ENCODE data around the gene EML1. TPM values are rescaled to one million over a fixed set of nuclear protein-coding genes. Genes with fewer than 3 reads are reported as not detected.
A peak's percentile ranks its signal among the peaks of the same experiment; 100 is the strongest.

Gene EML1
- total and polyA plus RNA-seq, 2 donors from 2014 or later, result 7.9 to 35.9 TPM

DNA sequence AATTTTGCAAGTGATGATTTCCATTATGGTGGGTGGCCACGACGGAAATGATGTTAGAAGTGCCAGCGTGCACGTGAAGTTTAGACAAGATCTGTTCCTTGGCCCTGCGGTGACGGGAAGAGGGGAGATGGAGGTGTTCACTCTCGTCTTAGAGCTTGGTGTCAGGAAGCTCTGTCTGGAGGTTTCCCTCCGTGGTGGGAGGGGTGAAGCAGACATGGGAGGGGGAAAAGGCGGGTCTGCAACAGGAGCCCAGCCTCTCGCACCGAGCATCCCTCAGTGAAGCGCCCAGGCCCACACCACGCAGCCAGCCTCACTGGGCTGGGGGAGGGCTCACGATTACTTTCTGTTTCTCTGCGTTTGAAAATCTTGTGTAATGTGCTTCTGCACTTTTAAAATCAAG, 26.3 kb downstream of the EML1 start:
- TF ChIP-seq CTCF (IDR thresholded peaks at IDR 0.05; ENCODE audit: borderline replicate concordance, extremely low read depth, insufficient read depth), result no peak

GRCh38 chr14:99820702-99821331, 27.6 kb downstream of the EML1 start:
- intact Hi-C loops (cut with DNase I), result no loop called here
- no peaks in the 10 kb centered on the region for H3K9me3 ChIP-seq (ENCODE audit: control insufficient read depth in 2 of 3, insufficient read depth in 1 of 3, low read length in 3 of 3)
- H3K9ac ChIP-seq (ENCODE audit: low read length in 3 of 3), result no peak overlapping the region
- FAIRE-seq (no peak), DNase-seq (peak in 1 of 5 donors; percentile 15)
- TF ChIP-seq CTCF (IDR thresholded peaks at IDR 0.05; ENCODE audit: borderline replicate concordance, extremely low read depth, insufficient read depth), result no peak
- H3K36me3 ChIP-seq (ENCODE audit: control insufficient read depth in 2 of 3, insufficient read depth in 3 of 3, low read length in 3 of 3), result no peaks in the 10 kb centered on the region
- no peak overlapping the region for H3K27ac ChIP-seq (ENCODE audit: low read depth in 2 of 2, low read length in 2 of 2)
- H3K27me3 ChIP-seq (ENCODE audit: control insufficient read depth, insufficient read depth, low read length), result no peaks in the 10 kb centered on the region
- no peaks in the 10 kb centered on the region for H3K4me1 ChIP-seq (ENCODE audit: control insufficient read depth in 2 of 3, insufficient read depth in 2 of 3, low read depth in 1 of 3, low read length in 3 of 3)
- H3K4me3 ChIP-seq (ENCODE audit: low read length in 3 of 3), result no peak overlapping the region

More for the DNA sequence above, 26.3 kb downstream of the EML1 start:
- no peak for DNase-seq
- H3K4me3 ChIP-seq (ENCODE audit: low read length in 3 of 3), result no peak overlapping the region
- no peaks in the 10 kb centered on the region for H3K36me3 ChIP-seq (ENCODE audit: control insufficient read depth in 2 of 3, insufficient read depth in 3 of 3, low read length in 3 of 3)
- no peak overlapping the region for H3K9ac ChIP-seq (ENCODE audit: low read length in 3 of 3)
- no peaks in the 10 kb centered on the region for H3K27me3 ChIP-seq (ENCODE audit: control insufficient read depth, insufficient read depth, low read length)
- intact Hi-C loops (cut with DNase I), result no loop called here
- no peak overlapping the region for H3K27ac ChIP-seq (ENCODE audit: low read depth in 2 of 2, low read length in 2 of 2)
- no peaks in the 10 kb centered on the region for H3K9me3 ChIP-seq (ENCODE audit: control insufficient read depth in 2 of 3, insufficient read depth in 1 of 3, low read length in 3 of 3)
- FAIRE-seq, result no peak
- no peaks in the 10 kb centered on the region for H3K4me1 ChIP-seq (ENCODE audit: control insufficient read depth in 2 of 3, insufficient read depth in 2 of 3, low read depth in 1 of 3, low read length in 3 of 3)

GRCh38 chr14:99821519-99822508, 28.6 kb downstream of the EML1 start:
- no peak overlapping the region for H3K4me3 ChIP-seq (ENCODE audit: low read length in 3 of 3)
- FAIRE-seq, result no peak

More at GRCh38 chr14:99821519-99822508, 28.6 kb downstream of the EML1 start:
- no peaks in the 10 kb centered on the region for H3K27me3 ChIP-seq (ENCODE audit: control insufficient read depth, insufficient read depth, low read length)
- no peak overlapping the region for H3K9ac ChIP-seq (ENCODE audit: low read length in 3 of 3)
- no peaks in the 10 kb centered on the region for H3K9me3 ChIP-seq (ENCODE audit: control insufficient read depth in 2 of 3, insufficient read depth in 1 of 3, low read length in 3 of 3)
- no peaks in the 10 kb centered on the region for H3K36me3 ChIP-seq (ENCODE audit: control insufficient read depth in 2 of 3, insufficient read depth in 3 of 3, low read length in 3 of 3)
- no peak overlapping the region for H3K27ac ChIP-seq (ENCODE audit: low read depth in 2 of 2, low read length in 2 of 2)
- intact Hi-C loops (cut with DNase I), result no loop called here
- peak in 3 of 5 donors; percentile 48 to 67 (median 64) for DNase-seq
- TF ChIP-seq CTCF (IDR thresholded peaks at IDR 0.05; ENCODE audit: borderline replicate concordance, extremely low read depth, insufficient read depth), result no peak
- no peaks in the 10 kb centered on the region for H3K4me1 ChIP-seq (ENCODE audit: control insufficient read depth in 2 of 3, insufficient read depth in 2 of 3, low read depth in 1 of 3, low read length in 3 of 3)
